ENCODE measurements around the gene IMP4. TPM values are rescaled to one million over a fixed set of nuclear protein-coding genes. Genes with fewer than 3 reads are reported as not detected.
A peak's percentile ranks its signal among the peaks of the same experiment; 100 is the strongest.

IMP4 gene
- total and polyA plus RNA-seq, 4 donors, result 31.7 to 95.5 (median 61.2) TPM

- DNase-seq (ENCODE audit: low spot score), result no peak
- H3K27me3 ChIP-seq (ENCODE audit: control insufficient read depth in 4 of 4, insufficient read depth in 4 of 4, low read length in 3 of 4), result no peaks in the 10 kb centered on the region
- peak overlapping the region; percentile 59 to 81 (median 79) for H3K4me3 ChIP-seq (ENCODE audit: low read depth in 1 of 3, low read length in 3 of 3)
- H3K27ac ChIP-seq (ENCODE audit: low read depth in 1 of 2, low read length in 2 of 2), result peak overlapping the region; percentile 93 to 96
- WGBS, result 15% methylated on average over 17 of the region's 17 CpGs
- H3K9me3 ChIP-seq (ENCODE audit: control insufficient read depth in 4 of 4, low read length in 3 of 4), result no peaks in the 10 kb centered on the region
- TF ChIP-seq JUND (IDR thresholded peaks at IDR 0.05), result peak in 1 of 2 donors; percentile 17
- TF ChIP-seq CTCF (IDR thresholded peaks at IDR 0.05; ENCODE audit: low read depth, low read length, missing input control), result no peak
- TF ChIP-seq EGR1 (IDR thresholded peaks at IDR 0.05; ENCODE audit: low read depth in 2 of 2), result no peak
- TF ChIP-seq GABPA (IDR thresholded peaks at IDR 0.05 in 1 of 2, conservative IDR thresholded peaks at IDR 0.05 in 1 of 2), result no peak
- TF ChIP-seq HNF4G (IDR thresholded peaks at IDR 0.05), result peak; percentile 48
- no peak for TF ChIP-seq NR2F2 (IDR thresholded peaks at IDR 0.05)
- TF ChIP-seq ATF3 (IDR thresholded peaks at IDR 0.05), result no peak
- TF ChIP-seq FOXA1 (IDR thresholded peaks at IDR 0.05), result no peak
- TF ChIP-seq MAX (IDR thresholded peaks at IDR 0.05), result peak; percentile 35
- peak; percentile 25 for TF ChIP-seq TAF1 (conservative IDR thresholded peaks at IDR 0.05)
- TF ChIP-seq RXRA (IDR thresholded peaks at IDR 0.05), result peak in 1 of 2 donors; percentile 31
- TF ChIP-seq FOXA2 (IDR thresholded peaks at IDR 0.05), result no peak
- TF ChIP-seq REST (IDR thresholded peaks at IDR 0.05), result no peak
- peak; percentile 71 for TF ChIP-seq YY1 (IDR thresholded peaks at IDR 0.05)
- peak; percentile 80 to 84 for TF ChIP-seq HNF4A (conservative IDR thresholded peaks at IDR 0.05)
- TF ChIP-seq RAD21 (IDR thresholded peaks at IDR 0.05), result no peak
- peak; percentile 61 for TF ChIP-seq SP1 (IDR thresholded peaks at IDR 0.05)
- no peak for TF ChIP-seq ZBTB33 (IDR thresholded peaks at IDR 0.05)
- peak overlapping the region; percentile 55 to 71 for H3K9ac ChIP-seq (ENCODE audit: low read depth in 1 of 2, low read length in 2 of 2)
- H3K4me1 ChIP-seq (ENCODE audit: control insufficient read depth in 4 of 4, insufficient read depth in 4 of 4, low read length in 3 of 4), result peaks cover 3 to 15% (median 9%) of the 10 kb centered on the region in 4 donors
- H3K36me3 ChIP-seq (ENCODE audit: control insufficient read depth in 4 of 4, insufficient read depth in 3 of 4, low read depth in 1 of 4, low read length in 3 of 4), result no peaks in the 10 kb centered on the region
These were observed 49.4 kb downstream of the IMP4 start for GRCh38 chr2:130391872-130392670.
